GM21786 (cell line): ENCODE measurements around the gene AP5B1.

ENCODE experiments used
- ATAC-seq: cut with Tn5 transposase; IDR thresholded peaks from one replicate; pipeline ENCODE4 v1.9.1; 2021; ENCODE audit not compliant: unreplicated experiment

AP5B1 gene

GRCh38 chr11:65780770-65781151 is at the start of gene AP5B1:
Gene AP5B1, minus strand, starts transcription at chr11:65780976. Its CDS starts 385 bp downstream, at chr11:65780591.
- ATAC-seq = peak; percentile 44

- ATAC-seq = no peak
These were observed 48.7 kb upstream of the AP5B1 start for GRCh38 chr11:65829459-65829858.

GRCh38 chr11:65826984-65827735 is 46.4 kb upstream of the AP5B1 start:
- no peak for ATAC-seq

GRCh38 chr11:65822776-65823528 is 42.2 kb upstream of the AP5B1 start:
- ATAC-seq = no peak

- ATAC-seq = no peak
These were observed 40.3 kb upstream of the AP5B1 start for GRCh38 chr11:65821107-65821506.

GRCh38 chr11:65817835-65818680 is 37.3 kb upstream of the AP5B1 start:
- ATAC-seq = peak; percentile 71

- ATAC-seq = no peak
These were observed 36.6 kb upstream of the AP5B1 start for GRCh38 chr11:65817312-65817834.

GRCh38 chr11:65816696-65817095 is 35.9 kb upstream of the AP5B1 start:
- ATAC-seq = no peak

- ATAC-seq = no peak
These were observed 34.3 kb upstream of the AP5B1 start for GRCh38 chr11:65814986-65815565.

GRCh38 chr11:65814131-65814985 is 33.6 kb upstream of the AP5B1 start:
- no peak for ATAC-seq

- ATAC-seq = no peak
These were observed 31.1 kb upstream of the AP5B1 start for GRCh38 chr11:65811764-65812475.

GRCh38 chr11:65810046-65810868 is 29.5 kb upstream of the AP5B1 start:
- no peak for ATAC-seq

- ATAC-seq = no peak
These were observed 28.7 kb upstream of the AP5B1 start for GRCh38 chr11:65809496-65809895.

- ATAC-seq = no peak
These were observed 28.1 kb upstream of the AP5B1 start for GRCh38 chr11:65808744-65809341.

- ATAC-seq = no peak
These were observed 26.2 kb upstream of the AP5B1 start for GRCh38 chr11:65806979-65807378.

GRCh38 chr11:65803797-65804492 is 23.2 kb upstream of the AP5B1 start:
- no peak for ATAC-seq

- ATAC-seq = peak; percentile 69
These were observed 22.1 kb upstream of the AP5B1 start for GRCh38 chr11:65802841-65803240.
